Measurements from ENCODE around the gene ELMO1.
A peak's percentile ranks its signal among the peaks of the same experiment; 100 is the strongest.

ELMO1 gene

DNA sequence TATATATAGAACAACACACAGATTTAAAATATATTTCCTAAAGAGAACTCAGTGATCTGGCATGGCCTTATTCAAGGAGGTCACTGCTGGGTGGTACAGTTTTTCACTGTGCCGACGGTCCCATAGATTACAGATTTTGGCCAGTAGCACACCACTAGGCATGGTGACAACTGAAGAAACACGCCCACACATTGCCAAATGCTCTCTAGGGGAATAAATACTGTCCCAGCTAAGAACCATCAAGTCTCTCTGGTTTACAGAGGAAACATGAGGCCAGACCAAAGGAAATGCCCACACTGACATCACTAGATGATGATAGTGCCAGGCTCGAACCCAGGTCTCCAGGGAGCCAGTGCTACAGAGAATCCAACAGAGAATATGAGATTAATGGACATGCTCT, 316.8 kb downstream of the ELMO1 start:
- no peak for DNase-seq
- Histone ChIP-seq H3K56ac (ENCODE audit: low read length) (no peak overlapping the region), H3K4me3 (ENCODE audit: low read length) (no peak overlapping the region), H3K79me1 (ENCODE audit: low read length) (no peaks in the 10 kb centered on the region), H3K4me1 (ENCODE audit: control insufficient read depth, low read depth, low read length) (no peaks in the 10 kb centered on the region), H3K9ac (ENCODE audit: low read length) (no peak overlapping the region), H3K27ac (ENCODE audit: low read depth, low read length) (no peak overlapping the region), H3K23ac (ENCODE audit: low read length) (no peak overlapping the region), H2BK120ac (ENCODE audit: low read depth, low read length) (no peak overlapping the region), H3K4ac (ENCODE audit: low read depth, low read length) (no peak overlapping the region), H2BK15ac (replicated peaks; ENCODE audit: low read depth) (no peak overlapping the region), H3K4me2 (ENCODE audit: low read length) (no peak overlapping the region), H3K18ac (ENCODE audit: low read length) (no peak overlapping the region), H4K8ac (ENCODE audit: low read depth, low read length) (no peak overlapping the region), H2BK5ac (ENCODE audit: low read length) (no peak overlapping the region), H2AK5ac (ENCODE audit: low read length) (no peak overlapping the region), H3K79me2 (ENCODE audit: control insufficient read depth, insufficient read depth, low read length) (no peaks in the 10 kb centered on the region), H3K36me3 (ENCODE audit: control insufficient read depth, insufficient read depth, low read length) (no peaks in the 10 kb centered on the region), H4K5ac (ENCODE audit: low read length) (no peak overlapping the region), H3K27me3 (ENCODE audit: insufficient read depth, low read length, poor library complexity) (no peaks in the 10 kb centered on the region)
- no CpG with 5 or more reads among the region's 4 CpGs for WGBS (ENCODE audit: extremely low coverage, insufficient coverage, low lambda C conversion rate)

DNA sequence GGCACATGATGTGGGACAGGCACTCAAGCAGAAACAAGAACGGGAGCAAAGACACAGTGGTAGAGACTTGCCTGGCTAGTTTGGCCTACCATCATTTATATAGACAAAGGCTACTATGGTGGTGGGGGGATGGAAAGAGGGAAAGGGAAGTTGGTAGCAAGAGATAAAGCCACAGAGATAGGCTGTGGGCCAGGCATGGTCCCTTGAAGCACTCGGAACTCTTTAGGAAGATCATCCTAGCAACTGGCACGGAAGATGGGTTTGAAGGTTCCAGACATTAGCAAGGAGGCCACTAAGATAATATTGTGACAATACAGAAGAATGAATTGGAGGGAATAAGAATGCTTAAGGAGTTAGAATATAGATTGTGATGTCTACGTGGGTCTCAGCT, 319.6 kb downstream of the ELMO1 start:
- H3K27ac ChIP-seq (ENCODE audit: low read depth, low read length), result no peak overlapping the region
- no peak overlapping the region for H3K4me3 ChIP-seq (ENCODE audit: low read length)
- H3K79me2 ChIP-seq (ENCODE audit: control insufficient read depth, insufficient read depth, low read length), result no peaks in the 10 kb centered on the region
- no peaks in the 10 kb centered on the region for H3K27me3 ChIP-seq (ENCODE audit: insufficient read depth, low read length, poor library complexity)
- H3K56ac ChIP-seq (ENCODE audit: low read length), result no peak overlapping the region
- no peak overlapping the region for H3K4ac ChIP-seq (ENCODE audit: low read depth, low read length)
- no peak overlapping the region for H4K8ac ChIP-seq (ENCODE audit: low read depth, low read length)
- no peak overlapping the region for H2BK120ac ChIP-seq (ENCODE audit: low read depth, low read length)
- H3K4me1 ChIP-seq (ENCODE audit: control insufficient read depth, low read depth, low read length), result no peaks in the 10 kb centered on the region
- no peak overlapping the region for H3K18ac ChIP-seq (ENCODE audit: low read length)
- no peaks in the 10 kb centered on the region for H3K79me1 ChIP-seq (ENCODE audit: low read length)
- no peak overlapping the region for H3K9ac ChIP-seq (ENCODE audit: low read length)
- no peak overlapping the region for H3K4me2 ChIP-seq (ENCODE audit: low read length)
- no peak overlapping the region for H4K5ac ChIP-seq (ENCODE audit: low read length)
- no peaks in the 10 kb centered on the region for H3K36me3 ChIP-seq (ENCODE audit: control insufficient read depth, insufficient read depth, low read length)
- no peak overlapping the region for H3K23ac ChIP-seq (ENCODE audit: low read length)
- H2BK5ac ChIP-seq (ENCODE audit: low read length), result no peak overlapping the region
- no CpG with 5 or more reads among the region's 4 CpGs for WGBS (ENCODE audit: extremely low coverage, insufficient coverage, low lambda C conversion rate)
- H2AK5ac ChIP-seq (ENCODE audit: low read length), result no peak overlapping the region
- no peak for DNase-seq
- no peak overlapping the region for H2BK15ac ChIP-seq (replicated peaks; ENCODE audit: low read depth)

- Histone ChIP-seq H3K23ac (ENCODE audit: low read length) (no peak overlapping the region), H3K4me2 (ENCODE audit: low read length) (no peak overlapping the region), H3K18ac (ENCODE audit: low read length) (no peak overlapping the region), H3K9ac (ENCODE audit: low read length) (no peak overlapping the region), H3K4ac (ENCODE audit: low read depth, low read length) (no peak overlapping the region), H2AK5ac (ENCODE audit: low read length) (no peak overlapping the region), H4K5ac (ENCODE audit: low read length) (no peak overlapping the region), H3K27ac (ENCODE audit: low read depth, low read length) (no peak overlapping the region), H3K4me1 (ENCODE audit: control insufficient read depth, low read depth, low read length) (no peaks in the 10 kb centered on the region), H3K56ac (ENCODE audit: low read length) (no peak overlapping the region), H3K4me3 (ENCODE audit: low read length) (no peak overlapping the region), H3K79me1 (ENCODE audit: low read length) (no peaks in the 10 kb centered on the region), H3K36me3 (ENCODE audit: control insufficient read depth, insufficient read depth, low read length) (no peaks in the 10 kb centered on the region), H2BK15ac (replicated peaks; ENCODE audit: low read depth) (no peak overlapping the region), H2BK5ac (ENCODE audit: low read length) (no peak overlapping the region), H3K27me3 (ENCODE audit: insufficient read depth, low read length, poor library complexity) (no peaks in the 10 kb centered on the region), H4K8ac (ENCODE audit: low read depth, low read length) (no peak overlapping the region), H3K79me2 (ENCODE audit: control insufficient read depth, insufficient read depth, low read length) (no peaks in the 10 kb centered on the region), H2BK120ac (ENCODE audit: low read depth, low read length) (no peak overlapping the region)
- WGBS (ENCODE audit: extremely low coverage, insufficient coverage, low lambda C conversion rate), result no CpG with 5 or more reads among the region's 4 CpGs
- no peak for DNase-seq
These were observed 320.2 kb downstream of the ELMO1 start for GRCh38 chr7:37128327-37129034.

DNA sequence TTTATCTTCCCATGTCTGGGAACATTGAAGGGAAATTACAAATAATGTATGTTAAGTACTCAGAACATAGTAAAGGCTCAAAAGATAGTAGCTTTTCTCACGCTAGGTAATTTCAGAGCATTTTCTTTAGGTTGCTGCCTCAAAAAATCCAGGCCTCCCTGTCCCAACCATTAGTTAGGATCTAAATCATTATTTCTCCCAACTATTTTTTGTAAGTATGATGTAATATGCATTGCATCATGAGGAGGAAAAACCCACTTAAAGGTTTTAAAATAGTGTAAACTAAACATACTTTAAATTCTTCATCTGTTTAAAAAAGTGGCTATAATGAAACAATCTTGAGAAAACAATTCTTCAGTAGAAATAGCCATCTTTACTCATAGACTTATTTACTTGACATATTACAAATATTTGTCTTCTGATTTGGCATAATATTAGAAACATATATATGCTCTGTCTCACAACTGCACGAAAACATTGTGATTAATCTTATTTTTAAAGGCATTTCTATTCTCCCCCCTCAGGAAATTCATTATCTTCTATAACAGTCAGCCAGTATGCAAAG, 329.3 kb downstream of the ELMO1 start:
- H2AK5ac ChIP-seq (ENCODE audit: low read length), result no peak overlapping the region
- DNase-seq, result no peak
- H3K36me3 ChIP-seq (ENCODE audit: control insufficient read depth, insufficient read depth, low read length), result no peaks in the 10 kb centered on the region
- peaks cover 10% of the 10 kb centered on the region for H3K4me1 ChIP-seq (ENCODE audit: control insufficient read depth, low read depth, low read length)
- no peak overlapping the region for H4K5ac ChIP-seq (ENCODE audit: low read length)
- H2BK5ac ChIP-seq (ENCODE audit: low read length), result no peak overlapping the region
- WGBS (ENCODE audit: extremely low coverage, insufficient coverage, low lambda C conversion rate), result no CpG with 5 or more reads among the region's 2 CpGs
- H3K79me2 ChIP-seq (ENCODE audit: control insufficient read depth, insufficient read depth, low read length), result no peaks in the 10 kb centered on the region
- no peak overlapping the region for H3K4me2 ChIP-seq (ENCODE audit: low read length)
- H3K18ac ChIP-seq (ENCODE audit: low read length), result no peak overlapping the region
- H2BK120ac ChIP-seq (ENCODE audit: low read depth, low read length), result no peak overlapping the region
- no peak overlapping the region for H2BK15ac ChIP-seq (replicated peaks; ENCODE audit: low read depth)
- H3K23ac ChIP-seq (ENCODE audit: low read length), result no peak overlapping the region
- H3K27ac ChIP-seq (ENCODE audit: low read depth, low read length), result no peak overlapping the region
- H4K8ac ChIP-seq (ENCODE audit: low read depth, low read length), result no peak overlapping the region
- H3K27me3 ChIP-seq (ENCODE audit: insufficient read depth, low read length, poor library complexity), result no peaks in the 10 kb centered on the region
- H3K56ac ChIP-seq (ENCODE audit: low read length), result no peak overlapping the region
- no peaks in the 10 kb centered on the region for H3K79me1 ChIP-seq (ENCODE audit: low read length)
- no peak overlapping the region for H3K9ac ChIP-seq (ENCODE audit: low read length)
- H3K4me3 ChIP-seq (ENCODE audit: low read length), result no peak overlapping the region
- no peak overlapping the region for H3K4ac ChIP-seq (ENCODE audit: low read depth, low read length)

DNA sequence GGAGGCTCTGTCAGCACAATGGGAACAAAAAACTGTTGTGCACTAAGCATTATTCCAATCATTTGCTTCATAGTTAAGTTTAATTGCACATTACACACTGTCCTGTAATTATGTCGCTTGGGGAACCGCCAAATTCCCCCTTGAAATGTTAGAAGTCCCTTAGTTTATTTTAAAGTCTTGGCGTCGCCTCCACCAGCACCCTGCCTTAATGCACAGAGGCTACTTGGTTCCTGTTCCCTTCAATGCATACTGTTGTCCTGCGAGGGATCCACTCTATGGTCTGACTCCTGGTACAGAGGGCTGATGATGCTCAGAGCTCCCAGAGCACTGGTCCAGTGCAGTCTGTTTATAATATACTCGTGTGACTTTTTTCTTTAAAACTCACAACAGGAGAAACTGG, 330.7 kb downstream of the ELMO1 start:
- no peak overlapping the region for H4K5ac ChIP-seq (ENCODE audit: low read length)
- peak overlapping the region; percentile 45 for H3K27ac ChIP-seq (ENCODE audit: low read depth, low read length)
- peaks cover 10% of the 10 kb centered on the region for H3K4me1 ChIP-seq (ENCODE audit: control insufficient read depth, low read depth, low read length)
- peak overlapping the region; percentile 61 for H3K56ac ChIP-seq (ENCODE audit: low read length)
- H3K79me2 ChIP-seq (ENCODE audit: control insufficient read depth, insufficient read depth, low read length), result no peaks in the 10 kb centered on the region
- H4K8ac ChIP-seq (ENCODE audit: low read depth, low read length), result no peak overlapping the region
- H3K18ac ChIP-seq (ENCODE audit: low read length), result peak overlapping the region; percentile 14
- no peaks in the 10 kb centered on the region for H3K27me3 ChIP-seq (ENCODE audit: insufficient read depth, low read length, poor library complexity)
- no peaks in the 10 kb centered on the region for H3K36me3 ChIP-seq (ENCODE audit: control insufficient read depth, insufficient read depth, low read length)
- no CpG with 5 or more reads among the region's 6 CpGs for WGBS (ENCODE audit: extremely low coverage, insufficient coverage, low lambda C conversion rate)
- peak overlapping the region; percentile 36 for H2BK120ac ChIP-seq (ENCODE audit: low read depth, low read length)
- no peak for DNase-seq
- no peak overlapping the region for H3K23ac ChIP-seq (ENCODE audit: low read length)
- no peak overlapping the region for H3K4me2 ChIP-seq (ENCODE audit: low read length)
- H3K79me1 ChIP-seq (ENCODE audit: low read length), result no peaks in the 10 kb centered on the region
- no peak overlapping the region for H2BK15ac ChIP-seq (replicated peaks; ENCODE audit: low read depth)
- H2AK5ac ChIP-seq (ENCODE audit: low read length), result no peak overlapping the region
- no peak overlapping the region for H3K4me3 ChIP-seq (ENCODE audit: low read length)
- peak overlapping the region; percentile 52 for H2BK5ac ChIP-seq (ENCODE audit: low read length)
- no peak overlapping the region for H3K4ac ChIP-seq (ENCODE audit: low read depth, low read length)
- H3K9ac ChIP-seq (ENCODE audit: low read length), result no peak overlapping the region

DNA sequence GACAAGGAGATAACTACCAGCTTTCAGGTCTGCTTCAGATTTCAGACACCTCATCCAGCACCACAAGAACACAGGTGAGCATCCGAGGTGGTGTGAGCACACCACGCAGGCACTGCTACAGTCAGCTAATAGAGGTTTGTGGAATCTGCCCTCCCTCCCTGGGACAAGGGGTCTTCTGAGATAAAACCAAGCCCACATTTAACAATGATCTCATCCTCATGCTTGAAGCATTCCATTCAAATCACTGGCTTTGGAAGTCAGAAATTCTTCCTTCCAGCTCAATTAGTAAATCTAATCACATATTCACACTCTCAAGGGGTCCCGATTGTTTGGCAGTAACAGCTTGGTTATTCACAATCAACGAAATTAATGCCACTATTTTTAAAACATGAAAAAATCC, 331.4 kb downstream of the ELMO1 start:
- H4K8ac ChIP-seq (ENCODE audit: low read depth, low read length), result no peak overlapping the region
- no peak overlapping the region for H3K4ac ChIP-seq (ENCODE audit: low read depth, low read length)
- H3K27ac ChIP-seq (ENCODE audit: low read depth, low read length), result peak overlapping the region; percentile 18
- no peak overlapping the region for H2BK120ac ChIP-seq (ENCODE audit: low read depth, low read length)
- no peaks in the 10 kb centered on the region for H3K79me2 ChIP-seq (ENCODE audit: control insufficient read depth, insufficient read depth, low read length)
- no peak overlapping the region for H3K4me3 ChIP-seq (ENCODE audit: low read length)
- no peak overlapping the region for H3K9ac ChIP-seq (ENCODE audit: low read length)
- no peak overlapping the region for H2AK5ac ChIP-seq (ENCODE audit: low read length)
- no peak overlapping the region for H4K5ac ChIP-seq (ENCODE audit: low read length)
- peak; percentile 99 for DNase-seq
- no peaks in the 10 kb centered on the region for H3K79me1 ChIP-seq (ENCODE audit: low read length)
- no peak overlapping the region for H2BK15ac ChIP-seq (replicated peaks; ENCODE audit: low read depth)
- no CpG with 5 or more reads among the region's 4 CpGs for WGBS (ENCODE audit: extremely low coverage, insufficient coverage, low lambda C conversion rate)
- H3K56ac ChIP-seq (ENCODE audit: low read length), result peak overlapping the region; percentile 46
- no peaks in the 10 kb centered on the region for H3K36me3 ChIP-seq (ENCODE audit: control insufficient read depth, insufficient read depth, low read length)
- no peak overlapping the region for H2BK5ac ChIP-seq (ENCODE audit: low read length)
- peaks cover 10% of the 10 kb centered on the region for H3K4me1 ChIP-seq (ENCODE audit: control insufficient read depth, low read depth, low read length)
- H3K4me2 ChIP-seq (ENCODE audit: low read length), result no peak overlapping the region
- H3K23ac ChIP-seq (ENCODE audit: low read length), result no peak overlapping the region
- H3K27me3 ChIP-seq (ENCODE audit: insufficient read depth, low read length, poor library complexity), result no peaks in the 10 kb centered on the region
- H3K18ac ChIP-seq (ENCODE audit: low read length), result peak overlapping the region; percentile 16
